Mesothelial cell of epicardium (in vitro differentiated cells): Measurements from ENCODE around the gene RTEL1. TPM values are rescaled to one million over a fixed set of nuclear protein-coding genes. Genes with fewer than 3 reads are reported as not detected.

Experiments used
- DNase-seq, 2 experiments: peaks; one replicate each; pipeline ENCODE4 v3.0.0; 2021; ENCODE audit warnings: low spot score in 2 of 2; ENCODE audit not compliant: unreplicated experiment in 2 of 2
- H3K27ac Mint-ChIP-seq: 2 replicates; pipeline ENCODE4 v1.8.0; 2021; ENCODE audit warnings: mixed read lengths
- H3K27me3 Mint-ChIP-seq: 2 replicates; pipeline ENCODE4 v1.8.0; 2021; ENCODE audit warnings: low read depth, mixed read lengths
- H3K36me3 Mint-ChIP-seq: 2 replicates; pipeline ENCODE4 v1.8.0; 2021; ENCODE audit warnings: mixed read lengths
- H3K4me1 Mint-ChIP-seq: 2 replicates; pipeline ENCODE4 v1.8.0; 2021; ENCODE audit warnings: mixed read lengths
- H3K4me3 Mint-ChIP-seq: 2 replicates; pipeline ENCODE4 v1.8.0; 2021; ENCODE audit warnings: mild to moderate bottlenecking, moderate library complexity, mixed read lengths
- H3K9me3 Mint-ChIP-seq: 2 replicates; pipeline ENCODE4 v1.8.0; 2021; ENCODE audit warnings: mixed read lengths
- CTCF ChIP-seq: fragments of 200-600 bp; sonication (generic); IDR thresholded peaks from one replicate; pipeline ENCODE4 v1.5.0; 2021; ENCODE audit warnings: antibody characterized with exemption; ENCODE audit not compliant: unreplicated experiment
- total RNA-seq: library from RNA; stranded (reverse); gene quantifications from 3 replicates; pipeline ENCODE4 v1.2.1, GENCODE V29; 2021

The RTEL1 gene
- total RNA-seq, 1 donor from 2014 or later, result 38.7 TPM

GRCh38 chr20:63617092-63617875, 40.8 kb upstream of the RTEL1 start:
- DNase-seq, result no peak
- H3K4me3 Mint-ChIP-seq, result no peak overlapping the region
- no peaks in the 10 kb centered on the region for H3K27me3 Mint-ChIP-seq
- no peaks in the 10 kb centered on the region for H3K9me3 Mint-ChIP-seq
- no peak for TF ChIP-seq CTCF
- H3K36me3 Mint-ChIP-seq, result peaks cover 35% of the 10 kb centered on the region
- H3K27ac Mint-ChIP-seq, result no peak overlapping the region
- no peaks in the 10 kb centered on the region for H3K4me1 Mint-ChIP-seq

- H3K9me3 Mint-ChIP-seq, result no peaks in the 10 kb centered on the region
- H3K27me3 Mint-ChIP-seq, result no peaks in the 10 kb centered on the region
- H3K27ac Mint-ChIP-seq, result no peak overlapping the region
- H3K4me3 Mint-ChIP-seq, result no peak overlapping the region
- no peak for TF ChIP-seq CTCF
- H3K36me3 Mint-ChIP-seq, result peaks cover 34% of the 10 kb centered on the region
- no peaks in the 10 kb centered on the region for H3K4me1 Mint-ChIP-seq
- DNase-seq, result no peak
Observed at GRCh38 chr20:63617876-63618265, 40.2 kb upstream of the RTEL1 start.

GRCh38 chr20:63618291-63618980, 39.7 kb upstream of the RTEL1 start:
- TF ChIP-seq CTCF, result no peak
- peaks cover 30% of the 10 kb centered on the region for H3K36me3 Mint-ChIP-seq

GRCh38 chr20:63619086-63619485, 39.0 kb upstream of the RTEL1 start:
- peaks cover 27% of the 10 kb centered on the region for H3K36me3 Mint-ChIP-seq
- H3K9me3 Mint-ChIP-seq, result no peaks in the 10 kb centered on the region
- no peaks in the 10 kb centered on the region for H3K4me1 Mint-ChIP-seq
- H3K4me3 Mint-ChIP-seq, result no peak overlapping the region
- TF ChIP-seq CTCF, result no peak
- no peak for DNase-seq
- no peaks in the 10 kb centered on the region for H3K27me3 Mint-ChIP-seq
- no peak overlapping the region for H3K27ac Mint-ChIP-seq

More at GRCh38 chr20:63618291-63618980, 39.7 kb upstream of the RTEL1 start:
- Mint-ChIP-seq H3K27ac (no peak overlapping the region), H3K9me3 (no peaks in the 10 kb centered on the region), H3K4me1 (no peaks in the 10 kb centered on the region), H3K4me3 (no peak overlapping the region), H3K27me3 (no peaks in the 10 kb centered on the region)
- DNase-seq, result no peak

GRCh38 chr20:63619505-63619904, 38.6 kb upstream of the RTEL1 start:
- TF ChIP-seq CTCF, result no peak
- H3K27me3 Mint-ChIP-seq, result no peaks in the 10 kb centered on the region
- no peak overlapping the region for H3K4me3 Mint-ChIP-seq
- H3K9me3 Mint-ChIP-seq, result no peaks in the 10 kb centered on the region
- H3K36me3 Mint-ChIP-seq, result peaks cover 26% of the 10 kb centered on the region
- no peaks in the 10 kb centered on the region for H3K4me1 Mint-ChIP-seq
- no peak overlapping the region for H3K27ac Mint-ChIP-seq
- DNase-seq, result no peak
